H1 (cell line): Measurements from ENCODE around the gene EEPD1. TPM values are rescaled to one million over a fixed set of nuclear protein-coding genes. Genes with fewer than 3 reads are reported as not detected.

Experiments
- polyA plus RNA-seq, 7 experiments: library from polyadenylated mRNA; depleted of rRNA in 3 of 7; stranded (reverse) in 5 of 7; unstranded in 2 of 7; fragments of >200 nt in 5 of 7; fragments of 200-250 nt in 2 of 7; gene quantifications; 1 replicate in 5 of 7; 2 replicates in 1 of 7; 4 replicates in 1 of 7; pipeline versions ENCODE4 v1.2.1 to v1.2.3, GENCODE V29; 2011 to 2013; ENCODE audit warnings: missing spikeins in 2 of 7, mixed read lengths in 2 of 7
- small RNA-seq: library from polyadenylated mRNA; stranded (forward); fragments of <200 nt; extraction: miRNeasy Mini kit (QIAGEN cat#:217004); gene quantifications from one replicate; pipeline ENCODE3, GENCODE V24; 2013; ENCODE audit not compliant: insufficient read depth
- total RNA-seq: library from RNA; stranded (reverse); fragmentation: NEBNext Ultra II Directional; extraction: Animal tissue kit (Norgen Biotek cat#: 25700); gene quantifications from 2 replicates; pipeline ENCODE4 v1.2.1, GENCODE V29; 2021

The EEPD1 gene
- total and polyA plus RNA-seq, 2 of the 8 experiments (the other 6 are each of a cell fraction or from before 2014, with no cell fraction given) = 3.1 to 7.8 TPM

Small RNAs within 50 kb of the gene (small RNA-seq; reads per million reads assigned to genes)
- not detected for gene AC006960.1
- not detected for gene AC007327.1
- not detected for gene RF00019

Other genes starting within 250 kb of the EEPD1 start
- gene ANLN, start 236.6 kb downstream of the EEPD1 start, total RNA-seq = 87.4 and 90.1 TPM in 2 replicates
- 14.8 and 18.5 TPM in 2 replicates for gene ANLN, start 236.6 kb downstream of the EEPD1 start, polyA plus RNA-seq (2011; rRNA removed)